GM10266 (cell line): ENCODE results near the gene NPTX1.

ENCODE experiments used
- DNase-seq: peaks from one replicate; pipeline ENCODE4 v3.0.0; 2012; ENCODE audit errors: extremely low spot score
- TF ChIP-seq, protein P1 (sequence below): IDR thresholded peaks from 2 replicates; pipeline ENCODE4 v1.5.1; 2012; ENCODE audit warnings: mild to moderate bottlenecking, low read depth; ENCODE audit not compliant: control insufficient read depth, insufficient read depth; ENCODE audit errors: missing control alignments

NPTX1 gene, protein sequence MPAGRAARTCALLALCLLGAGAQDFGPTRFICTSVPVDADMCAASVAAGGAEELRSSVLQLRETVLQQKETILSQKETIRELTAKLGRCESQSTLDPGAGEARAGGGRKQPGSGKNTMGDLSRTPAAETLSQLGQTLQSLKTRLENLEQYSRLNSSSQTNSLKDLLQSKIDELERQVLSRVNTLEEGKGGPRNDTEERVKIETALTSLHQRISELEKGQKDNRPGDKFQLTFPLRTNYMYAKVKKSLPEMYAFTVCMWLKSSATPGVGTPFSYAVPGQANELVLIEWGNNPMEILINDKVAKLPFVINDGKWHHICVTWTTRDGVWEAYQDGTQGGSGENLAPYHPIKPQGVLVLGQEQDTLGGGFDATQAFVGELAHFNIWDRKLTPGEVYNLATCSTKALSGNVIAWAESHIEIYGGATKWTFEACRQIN

DNA sequence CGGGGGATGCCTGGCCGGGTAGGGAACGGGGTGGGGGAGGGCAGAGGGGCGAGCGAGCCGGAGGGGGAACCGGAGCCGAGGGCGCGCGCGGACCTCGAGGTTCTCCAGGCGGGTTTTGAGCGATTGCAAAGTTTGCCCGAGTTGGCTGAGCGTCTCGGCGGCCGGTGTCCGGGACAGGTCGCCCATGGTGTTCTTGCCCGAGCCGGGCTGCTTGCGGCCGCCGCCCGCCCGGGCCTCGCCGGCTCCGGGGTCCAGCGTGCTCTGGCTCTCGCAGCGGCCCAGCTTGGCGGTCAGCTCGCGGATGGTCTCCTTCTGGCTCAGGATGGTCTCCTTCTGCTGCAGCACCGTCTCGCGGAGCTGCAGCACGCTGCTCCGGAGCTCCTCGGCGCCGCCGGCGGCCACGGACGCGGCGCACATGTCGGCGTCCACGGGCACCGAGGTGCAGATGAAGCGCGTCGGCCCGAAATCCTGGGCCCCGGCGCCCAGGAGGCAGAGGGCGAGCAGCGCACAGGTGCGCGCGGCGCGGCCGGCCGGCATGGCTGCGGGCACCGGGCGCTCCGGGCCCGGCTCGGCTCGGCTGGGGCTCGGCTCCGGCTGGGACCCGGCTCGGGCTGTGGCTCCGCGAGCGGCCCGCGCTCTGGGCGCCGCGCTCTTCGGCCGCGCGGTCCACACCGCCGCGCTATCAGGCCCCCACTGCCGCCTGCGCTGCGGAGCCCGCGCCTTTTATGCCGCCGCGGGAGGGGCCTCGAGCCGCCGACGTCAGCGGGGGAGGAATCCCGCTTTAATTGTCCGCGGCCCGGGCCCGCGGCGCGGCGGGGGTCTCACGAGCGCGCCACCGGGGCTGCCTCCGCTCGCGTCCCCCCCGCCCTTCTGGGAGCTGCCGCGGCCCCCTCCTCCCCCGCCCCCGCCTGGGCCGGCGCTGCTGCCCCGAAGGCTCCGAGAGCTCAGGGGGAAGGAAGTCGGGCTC lies at the start of gene NPTX1:
Gene NPTX1, minus strand, starts transcription at position 698 of the 967 bp plus-strand sequence. Its CDS starts 161 bp downstream, at position 537.
- DNase-seq = peak; percentile 67
- TF ChIP-seq, protein P1, sequence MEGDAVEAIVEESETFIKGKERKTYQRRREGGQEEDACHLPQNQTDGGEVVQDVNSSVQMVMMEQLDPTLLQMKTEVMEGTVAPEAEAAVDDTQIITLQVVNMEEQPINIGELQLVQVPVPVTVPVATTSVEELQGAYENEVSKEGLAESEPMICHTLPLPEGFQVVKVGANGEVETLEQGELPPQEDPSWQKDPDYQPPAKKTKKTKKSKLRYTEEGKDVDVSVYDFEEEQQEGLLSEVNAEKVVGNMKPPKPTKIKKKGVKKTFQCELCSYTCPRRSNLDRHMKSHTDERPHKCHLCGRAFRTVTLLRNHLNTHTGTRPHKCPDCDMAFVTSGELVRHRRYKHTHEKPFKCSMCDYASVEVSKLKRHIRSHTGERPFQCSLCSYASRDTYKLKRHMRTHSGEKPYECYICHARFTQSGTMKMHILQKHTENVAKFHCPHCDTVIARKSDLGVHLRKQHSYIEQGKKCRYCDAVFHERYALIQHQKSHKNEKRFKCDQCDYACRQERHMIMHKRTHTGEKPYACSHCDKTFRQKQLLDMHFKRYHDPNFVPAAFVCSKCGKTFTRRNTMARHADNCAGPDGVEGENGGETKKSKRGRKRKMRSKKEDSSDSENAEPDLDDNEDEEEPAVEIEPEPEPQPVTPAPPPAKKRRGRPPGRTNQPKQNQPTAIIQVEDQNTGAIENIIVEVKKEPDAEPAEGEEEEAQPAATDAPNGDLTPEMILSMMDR = no peak

DNA sequence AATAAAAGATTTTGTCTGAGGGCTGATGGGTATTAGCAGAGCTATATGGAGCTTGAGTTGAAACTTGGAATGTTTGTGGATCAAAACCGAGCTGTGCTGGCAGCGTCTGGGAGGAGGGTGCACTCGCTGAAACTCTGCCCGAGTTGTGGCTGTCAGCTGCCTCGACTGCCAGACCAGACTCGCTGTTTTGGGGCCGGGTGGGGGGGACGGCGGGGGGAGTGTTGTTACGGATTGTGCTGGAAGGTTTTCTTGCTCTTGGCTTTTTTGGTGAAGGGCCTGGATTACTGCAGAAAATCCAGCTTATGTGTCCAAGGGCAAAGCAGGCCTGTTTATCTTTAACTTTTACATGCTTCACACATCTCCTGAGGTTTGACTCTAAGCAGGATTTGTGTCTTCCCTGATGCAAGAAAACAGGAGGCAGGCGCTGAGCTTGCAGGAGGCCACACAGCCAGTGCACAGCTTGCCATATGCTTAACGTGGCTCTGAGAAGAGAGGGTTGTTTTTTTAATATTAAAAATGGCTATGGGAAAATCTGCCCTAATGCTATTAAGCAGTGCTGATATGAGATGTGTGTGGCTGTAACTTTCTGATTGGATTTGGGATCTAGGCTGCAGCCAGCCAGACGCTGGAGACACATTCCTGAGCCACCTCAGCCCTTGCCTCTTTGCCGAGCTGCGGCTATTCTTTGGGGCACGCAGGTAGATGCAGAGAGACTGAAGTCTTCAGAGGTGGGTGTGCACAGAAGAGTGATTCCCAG lies 47.7 kb upstream of the NPTX1 start:
- DNase-seq = no peak
- TF ChIP-seq, protein P1 = no peak

DNA sequence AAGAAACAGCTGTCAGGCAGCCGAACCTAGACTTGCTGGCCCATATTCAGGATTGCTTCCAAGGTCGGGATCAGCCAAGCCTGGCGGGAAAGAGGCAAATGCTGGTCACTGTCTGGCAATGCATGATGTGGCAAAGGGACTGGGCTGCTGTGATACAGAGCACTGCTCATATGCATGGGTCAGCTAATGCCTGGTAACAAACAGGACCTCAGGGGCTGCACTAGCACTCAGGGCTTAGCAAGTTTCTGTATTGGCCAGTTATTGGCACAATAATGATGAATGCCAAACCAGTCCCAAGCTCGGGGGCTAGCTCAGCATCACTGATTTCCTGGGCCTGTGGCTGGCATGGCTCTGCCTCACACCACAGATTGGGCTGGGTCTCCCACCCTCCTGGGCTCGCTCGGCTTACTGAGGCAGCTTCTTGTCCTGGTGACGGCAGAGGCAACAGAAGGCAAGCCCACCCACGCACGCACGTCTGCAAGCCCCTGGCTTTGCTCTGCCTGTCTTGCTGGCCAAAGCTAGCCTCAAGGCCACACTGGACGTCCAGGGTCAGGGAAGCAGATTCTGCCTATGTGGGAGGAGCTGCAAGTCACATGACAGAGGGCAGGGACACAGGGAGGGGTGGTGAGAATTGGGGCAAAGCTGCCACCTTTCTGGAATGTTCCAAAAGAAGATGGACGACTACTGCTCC lies 46.8 kb upstream of the NPTX1 start:
- DNase-seq = no peak
- TF ChIP-seq, protein P1 = no peak

DNA sequence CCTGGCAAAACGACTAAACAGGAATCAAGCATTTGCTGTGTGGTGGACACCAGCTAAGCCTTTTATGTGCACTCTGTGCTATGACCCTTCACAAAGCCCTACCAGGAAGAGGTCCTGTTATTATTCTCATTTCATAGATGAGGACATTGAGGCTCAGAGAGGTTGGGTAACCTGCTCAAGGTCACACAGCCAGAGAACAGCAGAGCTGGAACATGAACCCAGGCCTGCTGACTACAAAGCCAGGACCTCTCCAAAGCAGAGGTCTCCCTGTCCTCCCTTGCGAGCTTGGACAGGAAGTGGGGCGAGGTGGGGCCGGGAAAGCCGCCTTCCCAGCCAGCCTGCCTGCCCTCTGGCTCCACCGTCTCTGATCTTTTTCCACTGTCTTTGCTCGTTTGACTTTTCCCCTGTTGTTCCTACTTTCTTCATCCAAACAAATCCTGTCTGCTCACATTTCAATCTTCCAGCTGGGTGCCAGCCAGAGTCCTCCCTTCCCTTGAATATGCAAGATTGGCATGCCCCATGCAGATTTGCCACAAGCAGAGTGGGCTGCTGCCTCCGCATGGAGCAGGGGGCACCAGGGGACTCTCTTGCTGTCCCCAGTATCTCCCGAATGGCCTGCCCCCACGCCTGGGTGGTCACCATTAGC lies 44.5 kb upstream of the NPTX1 start:
- no peak for DNase-seq
- TF ChIP-seq, protein P1 = no peak

DNA sequence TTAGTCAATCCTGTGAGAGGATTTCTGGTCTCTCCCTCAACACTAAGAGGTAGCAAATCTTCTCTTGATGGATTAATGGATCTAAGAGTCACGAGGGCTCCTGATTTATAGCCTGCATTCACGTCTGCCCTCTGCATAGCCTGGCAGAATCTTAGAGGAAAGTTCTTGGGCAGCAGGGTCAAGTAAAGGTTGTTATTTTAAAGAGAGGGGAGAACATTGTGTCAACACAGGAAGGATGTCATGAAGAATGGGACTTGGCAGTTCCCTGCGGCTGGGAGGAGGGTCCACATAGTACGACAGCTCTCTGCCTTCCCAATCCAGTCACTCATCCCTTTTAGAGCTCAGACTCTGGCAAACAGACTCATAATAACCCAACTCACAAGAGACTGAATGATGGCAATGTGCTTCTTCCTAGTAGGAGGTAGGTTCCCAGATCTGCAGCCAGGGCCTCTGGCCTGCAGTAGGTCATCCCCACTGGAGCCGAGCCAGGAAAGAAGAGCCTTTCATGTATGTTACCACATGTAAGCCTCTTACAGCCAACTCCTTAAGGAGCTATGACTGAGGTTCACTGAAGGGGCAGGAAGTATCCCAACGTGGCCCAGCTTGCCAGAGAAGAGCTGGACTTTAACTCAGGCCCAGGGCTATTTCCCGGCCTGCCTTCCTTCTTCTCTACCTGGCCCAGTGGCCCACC lies 42.8 kb upstream of the NPTX1 start:
- TF ChIP-seq, protein P1 = no peak
- no peak for DNase-seq
